GM12864 (cell line): ENCODE measurements around the gene DCDC1.

Source experiments
- DNase-seq: peaks from one replicate; pipeline ENCODE4 v3.0.0-alpha.2; 2011; ENCODE audit warnings: low read depth
- H3K4me3 ChIP-seq: 2 replicates; pipeline ENCODE4 v1.5.1; 2011; ENCODE audit warnings: mild to moderate bottlenecking, low read depth, low read length, control low read depth
- CTCF ChIP-seq: IDR thresholded peaks from 2 replicates; pipeline ENCODE4 v1.5.1; 2011; ENCODE audit warnings: low read depth, mild to moderate bottlenecking, moderate library complexity, low read length, control low read depth, inconsistent platforms; ENCODE audit errors: missing control alignments

Gene DCDC1

GRCh38 chr11:30985536-30985935 lies 384.0 kb downstream of the DCDC1 start:
- no peak for DNase-seq
- no peak for TF ChIP-seq CTCF
- no peak overlapping the region for H3K4me3 ChIP-seq

- no peak for TF ChIP-seq CTCF
- no peak overlapping the region for H3K4me3 ChIP-seq
- DNase-seq: no peak
These were observed 384.7 kb downstream of the DCDC1 start for GRCh38 chr11:30984827-30985226.

DNA sequence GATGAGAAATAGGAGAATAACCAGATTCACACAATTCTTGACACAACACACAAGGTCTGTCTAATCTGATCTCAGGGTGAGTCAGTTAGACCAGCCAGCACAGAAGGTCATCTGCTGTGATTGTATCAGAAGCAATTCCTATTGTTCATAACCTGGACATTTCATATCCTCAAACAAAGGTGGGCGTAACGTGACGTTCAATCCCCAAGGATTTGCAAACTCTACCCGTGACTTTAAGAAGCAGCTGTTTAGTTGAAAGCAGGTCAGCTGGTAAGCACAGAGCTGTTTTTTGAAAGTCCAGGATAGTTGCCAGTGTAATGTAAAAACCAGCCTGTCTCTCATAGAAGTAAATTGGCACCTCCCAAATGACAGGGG lies 385.1 kb downstream of the DCDC1 start:
- TF ChIP-seq CTCF: no peak
- no peak for DNase-seq
- H3K4me3 ChIP-seq: no peak overlapping the region

DNA sequence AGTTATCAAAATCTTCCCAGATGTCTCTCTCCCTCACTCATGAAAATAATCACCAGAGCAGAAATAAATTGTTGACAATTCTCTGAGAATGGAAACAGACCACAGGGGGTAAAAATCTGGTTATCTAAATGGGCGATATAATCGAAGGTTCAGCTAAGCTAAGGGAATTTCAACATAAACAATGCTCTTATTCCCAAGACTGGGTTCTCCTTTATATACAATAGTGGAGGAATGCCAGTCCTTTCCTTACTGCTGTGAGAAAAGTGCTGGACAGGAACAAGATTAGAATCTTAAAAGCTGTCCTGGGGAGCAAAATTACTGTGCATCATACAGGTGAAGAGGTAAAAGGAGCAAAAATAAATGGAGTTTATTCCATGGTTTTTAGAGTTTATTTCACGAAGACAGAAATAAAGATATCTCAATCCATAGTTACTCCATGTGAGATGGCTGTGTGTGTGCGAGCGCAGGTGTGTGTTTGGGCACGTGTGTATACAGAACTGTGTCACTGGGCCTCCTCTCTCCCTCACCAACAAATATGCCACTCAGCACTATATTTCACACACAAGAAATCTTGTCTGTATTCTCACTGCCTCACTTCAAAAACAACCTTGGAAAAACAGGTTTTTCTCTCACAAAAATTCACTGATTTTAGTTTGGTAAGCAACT lies 385.6 kb downstream of the DCDC1 start:
- no peak for TF ChIP-seq CTCF
- no peak for DNase-seq
- no peak overlapping the region for H3K4me3 ChIP-seq

GRCh38 chr11:30983143-30983542 lies 386.4 kb downstream of the DCDC1 start:
- DNase-seq: no peak
- no peak overlapping the region for H3K4me3 ChIP-seq
- no peak for TF ChIP-seq CTCF

DNA sequence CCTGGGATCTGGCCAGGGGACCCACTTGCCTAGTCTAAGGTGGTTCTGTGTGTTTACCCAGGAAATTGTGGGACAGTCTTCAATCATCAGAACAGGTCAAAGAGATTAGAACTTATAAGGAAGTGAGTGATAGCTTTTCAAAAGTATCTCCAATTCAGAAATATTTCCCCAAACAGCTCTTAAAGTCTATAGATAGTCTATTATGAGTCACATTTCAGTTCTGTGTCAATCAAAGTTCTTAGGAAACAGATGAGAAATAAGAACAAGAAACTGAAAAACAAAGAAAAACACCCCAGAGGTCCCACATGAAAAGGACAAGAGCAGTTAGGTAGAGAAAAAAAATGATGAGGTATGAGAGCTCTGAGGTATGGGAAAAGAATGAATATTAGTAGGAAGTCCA lies 402.0 kb downstream of the DCDC1 start:
- no peak for DNase-seq

More for the DNA sequence above, 402.0 kb downstream of the DCDC1 start:
- no peak overlapping the region for H3K4me3 ChIP-seq
- TF ChIP-seq CTCF: no peak
